ENCODE results near the gene TAF4B.

TAF4B gene

GRCh38 chr18:26386002-26386401, 159.8 kb downstream of the TAF4B start:
- no peak for DNase-seq (ENCODE audit: low read depth)

GRCh38 chr18:26386441-26386840, 160.2 kb downstream of the TAF4B start:
- DNase-seq (ENCODE audit: low read depth) = no peak

DNA sequence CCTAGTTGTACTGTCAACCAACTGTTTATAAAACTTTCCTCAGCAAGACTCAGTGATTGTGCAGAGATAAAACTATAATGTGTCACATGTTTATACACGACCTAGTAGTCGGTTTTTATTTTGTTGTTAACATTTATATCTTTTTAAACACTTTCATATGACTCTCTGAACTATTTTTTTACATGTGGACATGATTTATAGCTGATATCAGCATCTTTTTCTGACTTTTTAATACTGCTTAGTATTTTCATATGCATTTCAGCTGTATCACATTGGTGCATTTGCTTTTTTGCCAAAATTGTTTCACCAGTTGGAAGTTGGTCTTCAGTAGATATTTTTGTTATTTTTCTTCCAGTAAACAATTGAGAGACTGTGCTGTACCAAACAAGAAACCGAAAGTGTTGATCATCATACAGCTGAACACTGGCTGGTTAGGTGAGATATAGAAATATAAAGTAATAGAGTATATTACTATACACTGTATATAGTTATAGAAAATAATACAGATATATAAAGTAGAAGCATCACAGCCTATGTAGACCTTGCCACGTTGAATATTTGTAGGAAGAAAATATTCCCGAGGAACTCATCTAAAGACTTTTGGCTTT, 167.9 kb downstream of the TAF4B start:
- no peak for DNase-seq (ENCODE audit: low read depth)

DNA sequence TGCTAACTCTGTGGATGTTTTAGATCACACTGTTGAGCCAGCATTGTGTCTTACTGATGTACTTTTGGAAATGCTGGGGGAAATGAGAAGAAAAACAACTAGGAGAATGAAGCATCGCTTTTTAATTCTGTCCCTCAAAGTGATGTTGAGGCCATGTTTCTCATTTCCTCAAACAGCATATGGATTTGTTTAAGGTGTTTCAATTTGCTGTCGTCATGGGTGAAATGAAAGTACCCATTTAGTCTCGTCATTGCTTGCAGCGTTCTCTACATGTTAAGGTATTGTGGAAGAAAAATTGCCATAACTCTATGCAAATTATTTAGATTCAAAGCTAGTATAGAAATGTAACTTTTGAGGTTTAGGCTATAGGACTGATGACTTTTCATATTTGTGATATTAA, 170.8 kb downstream of the TAF4B start:
- no peak for DNase-seq (ENCODE audit: low read depth)

DNA sequence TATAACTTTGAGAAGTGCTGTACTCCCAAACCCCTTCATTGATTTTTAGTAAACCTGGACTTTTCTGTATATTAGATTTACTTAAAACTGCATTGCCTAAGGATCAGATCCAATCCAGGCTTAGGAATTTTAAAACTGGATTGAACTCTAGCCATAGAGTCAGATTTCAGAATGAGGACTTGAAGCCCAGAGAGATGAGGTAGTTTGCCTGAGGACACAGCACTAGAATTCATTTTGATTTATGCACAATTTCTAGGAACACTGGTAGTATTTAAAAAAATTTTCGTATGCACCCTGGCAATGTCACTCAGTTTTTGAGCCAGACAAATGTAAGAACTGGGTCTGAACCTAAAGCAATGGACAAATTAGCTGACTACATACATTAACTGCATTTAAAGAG, 177.2 kb downstream of the TAF4B start:
- no peak for DNase-seq (ENCODE audit: low read depth)

GRCh38 chr18:26405190-26405801, 179.1 kb downstream of the TAF4B start:
- DNase-seq (ENCODE audit: low read depth) = no peak

DNA sequence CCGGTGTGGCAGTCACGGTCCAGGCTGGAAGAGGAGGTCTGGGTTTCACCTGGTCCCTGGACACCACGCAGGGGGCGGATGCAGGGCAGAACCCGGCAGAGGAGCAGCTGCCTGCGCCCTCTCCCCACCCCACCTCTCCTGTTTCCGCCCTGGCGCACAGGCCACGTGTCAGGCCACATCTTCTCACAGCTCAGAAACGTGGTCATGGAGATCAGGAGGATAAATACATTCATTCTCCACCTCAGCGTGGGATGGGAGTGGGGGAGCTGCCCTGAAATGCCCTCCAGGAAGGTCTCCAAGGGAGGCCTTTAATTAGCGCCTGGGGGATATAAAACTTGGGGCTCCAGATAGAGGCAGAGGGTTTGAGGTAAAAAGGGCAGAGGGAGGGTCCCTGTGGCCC, 180.1 kb downstream of the TAF4B start:
- no peak for DNase-seq (ENCODE audit: low read depth)

- no peak for DNase-seq (ENCODE audit: low read depth)
Observed at GRCh38 chr18:26406854-26407517, 180.7 kb downstream of the TAF4B start.

DNA sequence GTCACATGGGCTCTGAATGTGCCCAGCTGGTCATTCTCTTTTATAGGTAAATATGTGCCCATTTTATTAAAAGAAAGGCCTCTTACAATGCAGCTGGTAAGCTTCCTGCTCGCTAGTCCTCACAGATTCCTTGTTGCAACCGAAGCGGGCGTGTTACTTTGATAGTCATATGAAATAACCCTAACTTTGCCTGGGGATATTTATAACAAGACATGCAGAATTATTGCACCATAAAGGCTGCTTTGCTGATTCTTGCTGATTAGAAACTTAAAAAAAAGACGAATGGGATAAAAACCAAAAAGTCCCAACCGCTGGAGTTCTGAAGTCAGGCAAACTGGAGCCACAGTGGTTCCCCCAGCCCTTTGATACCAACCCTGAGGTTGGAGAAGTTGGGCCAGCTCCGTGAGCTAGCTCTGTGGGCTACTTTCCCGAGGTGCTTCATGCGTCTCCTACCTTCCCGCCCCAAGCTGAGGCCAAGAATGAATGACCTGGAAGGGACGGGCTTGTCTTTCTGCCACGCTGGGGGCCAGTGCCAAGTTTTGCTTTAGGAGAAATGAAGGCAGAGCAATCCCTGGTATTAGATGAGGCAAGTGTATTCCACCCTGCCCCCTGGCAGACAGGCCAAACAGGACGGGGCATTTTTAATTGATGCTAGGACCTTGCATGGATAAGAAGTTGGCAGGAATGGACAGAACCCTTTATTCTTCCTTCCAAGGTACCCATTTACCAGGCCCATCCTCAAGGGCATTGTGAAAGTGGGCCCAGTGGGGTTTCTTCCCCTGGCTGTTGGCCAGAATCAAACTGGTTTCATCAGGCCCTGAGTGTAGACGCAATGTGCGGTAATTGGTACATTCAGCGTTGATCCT, 181.7 kb downstream of the TAF4B start:
- no peak for DNase-seq (ENCODE audit: low read depth)

DNA sequence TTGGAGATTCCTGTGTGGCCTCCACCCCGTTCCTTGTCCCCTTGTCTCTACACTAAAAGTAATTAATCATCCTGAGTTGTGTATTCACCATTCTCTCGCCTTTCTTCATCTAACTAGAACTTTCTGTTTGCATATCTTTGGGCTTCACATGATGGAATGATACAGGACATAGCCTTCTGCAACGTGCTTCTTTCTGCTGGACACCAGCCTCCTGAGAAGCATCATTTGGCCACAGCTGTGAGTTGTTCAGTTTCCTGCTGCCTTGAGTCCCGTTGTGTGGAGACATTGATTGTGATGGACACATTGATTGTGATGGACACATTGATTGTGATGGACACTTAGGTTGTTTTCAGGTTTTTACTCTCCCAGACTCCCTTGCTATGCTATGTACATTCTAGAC, 182.8 kb downstream of the TAF4B start:
- no peak for DNase-seq (ENCODE audit: low read depth)

DNA sequence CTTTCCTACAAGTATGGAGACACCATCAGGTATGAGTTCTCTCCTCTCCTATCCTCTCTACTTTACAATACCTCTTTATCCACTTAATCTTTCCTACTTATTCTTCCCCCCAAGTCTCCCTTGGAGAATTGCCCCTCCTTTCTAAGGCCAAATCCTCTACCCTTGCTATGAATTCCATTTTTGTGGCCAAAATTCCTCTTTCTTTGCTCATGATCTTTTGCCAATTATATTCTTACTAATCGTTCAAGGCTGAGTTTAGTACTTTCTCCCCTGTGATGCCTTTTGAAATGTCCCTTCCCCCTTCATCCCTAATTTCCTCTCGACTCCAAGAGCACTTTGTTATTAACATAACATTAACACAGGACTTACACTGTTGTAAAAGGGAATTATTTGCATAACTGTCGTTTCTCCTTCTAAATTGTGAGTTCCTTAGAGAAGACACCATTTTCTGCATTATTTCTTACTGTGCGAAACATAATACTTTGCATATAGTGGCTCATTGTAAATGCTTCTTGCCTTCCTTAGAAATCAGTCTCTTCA, 188.7 kb downstream of the TAF4B start:
- DNase-seq (ENCODE audit: low read depth) = no peak

GRCh38 chr18:26415631-26416030, 189.4 kb downstream of the TAF4B start:
- no peak for DNase-seq (ENCODE audit: low read depth)

DNA sequence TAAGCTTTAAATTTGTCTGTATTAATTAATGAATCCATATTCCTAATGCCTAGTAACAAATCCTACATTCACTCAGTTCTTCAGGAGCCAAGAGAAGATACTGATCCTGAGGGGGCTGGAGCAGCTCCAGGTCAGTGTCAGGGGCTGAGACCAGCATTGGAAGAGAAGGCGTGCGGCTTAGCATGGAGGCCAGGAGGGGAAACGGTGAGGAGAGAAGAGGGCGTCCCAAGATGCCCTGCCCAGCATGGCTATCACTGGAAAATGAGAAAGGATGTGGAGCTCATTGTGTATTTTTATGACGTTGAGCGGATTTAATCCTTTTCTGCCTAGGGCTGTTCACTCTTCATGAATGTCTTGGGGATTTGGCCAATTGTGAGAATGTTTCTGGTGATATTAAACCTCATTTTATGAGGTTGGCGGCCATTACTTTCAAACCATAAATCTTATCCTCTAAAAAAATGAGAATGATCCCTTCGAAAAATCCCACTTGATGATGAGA, 190.5 kb downstream of the TAF4B start:
- no peak for DNase-seq (ENCODE audit: low read depth)

DNA sequence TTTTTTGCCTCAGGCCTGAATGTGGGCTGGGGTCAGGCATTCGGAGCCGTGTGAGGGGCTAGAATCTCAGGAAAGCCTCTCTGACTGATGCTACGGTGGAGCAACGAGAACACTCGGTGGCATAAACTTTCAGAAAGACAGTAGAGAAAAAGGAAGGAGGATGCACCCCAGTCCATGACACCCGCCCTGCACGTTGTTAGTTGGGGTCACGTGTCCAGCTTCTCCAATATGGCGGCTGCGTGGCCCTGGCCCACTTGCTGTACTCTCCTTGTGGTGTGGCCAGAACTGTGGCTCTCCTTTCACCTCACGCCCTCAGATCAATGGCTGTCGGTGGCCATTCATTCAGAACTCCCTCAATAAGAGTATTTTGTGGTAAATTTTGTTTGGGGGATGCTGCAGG, 190.9 kb downstream of the TAF4B start:
- no peak for DNase-seq (ENCODE audit: low read depth)

GRCh38 chr18:26418225-26418624, 192.0 kb downstream of the TAF4B start:
- DNase-seq (ENCODE audit: low read depth) = no peak

GRCh38 chr18:26419746-26420145, 193.5 kb downstream of the TAF4B start:
- DNase-seq (ENCODE audit: low read depth) = no peak

- no peak for DNase-seq (ENCODE audit: low read depth)
Observed at GRCh38 chr18:26421503-26421902, 195.3 kb downstream of the TAF4B start.

DNA sequence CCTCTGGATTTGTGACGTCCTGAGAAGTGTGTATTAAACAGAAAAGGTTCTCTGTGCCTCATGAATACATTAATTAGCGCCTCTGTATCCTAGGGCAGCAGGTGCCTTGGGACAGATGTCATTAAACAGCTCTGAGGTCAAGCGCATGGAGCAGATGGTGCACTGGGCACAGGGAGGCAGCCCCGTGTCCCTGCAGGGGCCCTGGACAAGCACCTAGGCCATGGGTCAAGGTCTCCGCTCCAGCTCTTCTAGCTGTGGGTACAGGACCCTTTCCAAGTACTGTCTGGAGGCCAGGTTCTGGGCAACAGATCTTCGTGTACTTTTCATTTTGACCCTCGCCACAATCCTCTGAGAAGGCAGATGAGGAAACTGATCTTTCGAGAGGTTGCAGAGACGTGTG, 195.7 kb downstream of the TAF4B start:
- no peak for DNase-seq (ENCODE audit: low read depth)

- no peak for DNase-seq (ENCODE audit: low read depth)
Observed at GRCh38 chr18:26422472-26423162, 196.4 kb downstream of the TAF4B start.

DNA sequence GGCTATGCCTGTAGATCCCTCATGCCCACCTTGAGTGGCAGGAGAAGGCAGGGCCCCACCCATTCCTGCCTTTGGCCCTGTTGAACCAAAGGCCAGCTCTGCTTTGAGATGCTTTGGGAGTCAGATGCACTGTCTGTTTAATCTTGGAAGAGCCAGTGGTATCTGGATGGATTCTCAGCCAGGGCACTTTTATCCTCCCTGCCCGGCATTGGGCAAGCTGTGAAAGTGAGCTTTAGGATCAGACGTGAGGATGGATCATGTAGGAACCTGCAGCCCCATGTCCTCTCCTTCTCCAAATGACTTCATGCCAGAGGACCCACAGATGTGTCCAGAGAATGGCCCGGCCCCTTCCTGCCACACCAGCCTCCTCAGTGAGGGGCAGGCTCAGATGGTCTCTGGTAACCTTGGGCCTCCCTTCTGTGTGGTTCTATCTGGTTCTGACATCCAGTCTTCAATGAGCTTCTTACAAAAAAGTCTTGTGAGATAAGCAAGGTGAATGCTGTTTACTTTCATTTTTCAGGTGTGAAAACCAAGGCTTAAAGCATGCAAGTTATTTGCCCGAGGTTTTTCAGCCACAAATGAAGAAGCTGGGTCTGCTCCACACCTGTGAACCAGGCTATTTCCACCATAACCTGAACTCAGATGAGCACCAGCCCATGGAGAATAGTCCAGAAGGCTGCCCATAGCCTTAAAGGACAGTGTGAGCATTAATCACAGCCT, 198.3 kb downstream of the TAF4B start:
- DNase-seq (ENCODE audit: low read depth) = no peak

DNA sequence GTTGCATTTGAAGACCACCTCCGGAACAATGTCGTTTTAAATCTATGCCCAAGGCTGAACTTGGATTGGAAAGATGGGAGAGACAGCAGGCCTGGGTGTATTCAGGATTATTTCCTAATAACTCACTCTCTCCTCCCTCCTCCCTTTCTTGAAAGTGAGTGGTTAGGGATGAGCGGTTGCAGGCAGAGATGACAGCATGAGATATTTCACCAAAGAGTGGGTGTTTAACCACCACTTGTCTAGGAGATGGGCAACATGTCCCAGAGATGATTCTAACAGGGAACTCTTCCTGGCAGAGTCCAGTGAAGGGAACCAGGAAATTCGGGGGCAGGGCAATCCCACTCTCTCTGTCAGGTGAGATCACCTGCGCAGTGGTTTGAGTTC, 198.9 kb downstream of the TAF4B start:
- DNase-seq (ENCODE audit: low read depth) = no peak
